DND-41 (cell line): Measurements from ENCODE around the gene MYOD1.
A peak's percentile ranks its signal among the peaks of the same experiment; 100 is the strongest.

Source experiments
- ATAC-seq: fragments of 200-7000 bp; cut with Tn5 transposase; 3 replicates; pipeline ENCODE4 v1.9.1; 2021; ENCODE audit warnings: low read depth; ENCODE audit not compliant: insufficient read depth
- DNase-seq: peaks from one replicate; pipeline ENCODE4 v3.0.0-alpha.2; 2020
- H2AFZ ChIP-seq: 2 replicates; pipeline ENCODE4 v1.6.0; 2012; ENCODE audit warnings: low read depth, low read length
- H3K27ac ChIP-seq: 2 replicates; pipeline ENCODE4 v1.5.1; 2012; ENCODE audit warnings: low read length, inconsistent platforms
- H3K27me3 ChIP-seq: fragments of 200-600 bp; sonication (generic); 2 replicates; pipeline ENCODE4 v1.6.0; 2012; ENCODE audit warnings: low read length, mild to moderate bottlenecking, inconsistent platforms; ENCODE audit not compliant: insufficient read depth, poor library complexity
- H3K36me3 ChIP-seq: 2 replicates; pipeline ENCODE4 v1.5.1; 2012; ENCODE audit warnings: low read length, inconsistent platforms; ENCODE audit not compliant: insufficient read depth
- H3K4me1 ChIP-seq: 2 replicates; pipeline ENCODE4 v1.5.1; 2012; ENCODE audit warnings: mild to moderate bottlenecking, low read length; ENCODE audit not compliant: insufficient read depth
- H3K4me2 ChIP-seq: 2 replicates; pipeline ENCODE4 v1.6.0; 2012; ENCODE audit warnings: mild to moderate bottlenecking, moderate library complexity, low read length, inconsistent platforms; ENCODE audit not compliant: insufficient read depth
- H3K4me3 ChIP-seq, 2 experiments: fragments of 200-600 bp in 1 of 2; shearing (Covaris generic) in 1 of 2; 2 replicates each; pipeline ENCODE4 v1.5.1; 2012 to 2016; ENCODE audit warnings: inconsistent platforms in 2 of 2, low read length in 2 of 2, mild to moderate bottlenecking in 2 of 2, low read depth in 1 of 2, moderate library complexity in 1 of 2
- H3K79me2 ChIP-seq: 2 replicates; pipeline ENCODE4 v1.6.0; 2012; ENCODE audit warnings: low read length, inconsistent platforms; ENCODE audit not compliant: insufficient read depth
- H3K9ac ChIP-seq: 2 replicates; pipeline ENCODE4 v1.6.0; 2012; ENCODE audit warnings: low read depth, mild to moderate bottlenecking, inconsistent platforms, low read length, moderate library complexity
- H3K9me3 ChIP-seq: 2 replicates; pipeline ENCODE4 v1.5.1; 2012; ENCODE audit warnings: low read length, moderate library complexity, mild to moderate bottlenecking, inconsistent platforms; ENCODE audit not compliant: insufficient read depth, severe bottlenecking
- H4K20me1 ChIP-seq: 2 replicates; pipeline ENCODE4 v1.6.0; 2012; ENCODE audit warnings: low read length; ENCODE audit not compliant: insufficient read depth
- CTCF ChIP-seq: IDR thresholded peaks from 2 replicates; pipeline ENCODE4 v1.5.1; 2012; ENCODE audit warnings: borderline replicate concordance, low read length, moderate library complexity, mild to moderate bottlenecking; ENCODE audit not compliant: poor library complexity, severe bottlenecking; ENCODE audit errors: extremely low read depth
- EZH2 ChIP-seq: IDR thresholded peaks from 3 replicates; pipeline ENCODE4 v1.6.1; 2012; ENCODE audit warnings: borderline replicate concordance, low read depth, mild to moderate bottlenecking, moderate library complexity, low read length, inconsistent platforms; ENCODE audit not compliant: severe bottlenecking

MYOD1 gene

DNA sequence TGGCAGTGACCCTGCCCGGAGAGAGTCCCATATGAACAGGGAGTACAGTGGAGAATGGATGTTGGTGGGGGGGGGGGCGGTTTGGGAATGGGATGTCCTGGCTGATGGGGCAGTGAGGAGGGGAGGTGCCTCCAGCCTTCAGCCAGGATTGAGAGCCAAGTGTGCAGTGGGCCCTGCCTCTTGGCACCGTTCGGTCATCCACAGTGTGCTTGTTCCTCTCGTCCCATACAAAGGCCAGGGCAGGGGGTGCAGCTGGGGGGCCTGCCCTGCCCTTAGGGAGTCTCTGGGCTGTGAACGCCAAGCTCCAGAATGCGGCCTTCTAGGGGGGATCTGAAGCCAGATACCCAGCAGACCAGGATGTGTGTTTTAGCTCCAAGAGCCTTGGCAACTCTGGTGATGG lies 49.2 kb downstream of the MYOD1 start:
- Histone ChIP-seq H3K36me3 (no peaks in the 10 kb centered on the region), H3K4me2 (no peak overlapping the region), H4K20me1 (no peaks in the 10 kb centered on the region; the same call in 1 of the 2 replicates), H3K27ac (no peak overlapping the region), H3K9ac (no peak overlapping the region), H3K4me3 (no peak overlapping the region), H3K4me1 (no peaks in the 10 kb centered on the region), H3K79me2 (no peaks in the 10 kb centered on the region), H3K9me3 (no peaks in the 10 kb centered on the region), H3K27me3 (no peaks in the 10 kb centered on the region), H2AFZ (no peak overlapping the region)
- DNase-seq = no peak
- no peak for ATAC-seq
- TF ChIP-seq EZH2 = no peak

DNA sequence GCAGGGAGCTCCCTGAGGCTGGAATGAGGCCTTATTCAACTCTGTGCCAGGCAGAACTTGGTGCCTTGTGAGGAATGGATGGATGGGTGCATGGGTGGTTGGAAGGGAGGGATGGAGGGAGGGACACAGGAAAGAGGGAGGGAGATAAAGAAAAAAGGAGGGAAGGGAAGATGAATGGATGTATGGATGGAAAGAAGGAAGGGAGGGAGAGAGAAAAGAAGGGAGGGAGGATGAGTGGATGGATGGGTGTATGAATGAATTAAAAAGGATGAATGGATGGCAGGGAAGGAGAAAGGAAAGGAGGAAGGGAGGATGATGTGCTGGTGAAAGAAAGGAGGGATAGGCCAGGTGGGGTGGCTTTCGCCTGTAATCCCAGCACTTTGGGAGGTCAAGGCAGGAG lies 49.8 kb downstream of the MYOD1 start:
- Histone ChIP-seq H3K27ac (no peak overlapping the region), H3K79me2 (no peaks in the 10 kb centered on the region), H3K4me1 (no peaks in the 10 kb centered on the region), H4K20me1 (no peaks in the 10 kb centered on the region; the same call in 1 of the 2 replicates), H3K36me3 (no peaks in the 10 kb centered on the region), H3K9ac (no peak overlapping the region), H3K9me3 (no peaks in the 10 kb centered on the region), H3K4me2 (no peak overlapping the region), H2AFZ (no peak overlapping the region), H3K27me3 (no peaks in the 10 kb centered on the region), H3K4me3 (no peak overlapping the region)
- no peak for ATAC-seq
- no peak for DNase-seq
- TF ChIP-seq EZH2 (no peak), CTCF (no peak)

DNA sequence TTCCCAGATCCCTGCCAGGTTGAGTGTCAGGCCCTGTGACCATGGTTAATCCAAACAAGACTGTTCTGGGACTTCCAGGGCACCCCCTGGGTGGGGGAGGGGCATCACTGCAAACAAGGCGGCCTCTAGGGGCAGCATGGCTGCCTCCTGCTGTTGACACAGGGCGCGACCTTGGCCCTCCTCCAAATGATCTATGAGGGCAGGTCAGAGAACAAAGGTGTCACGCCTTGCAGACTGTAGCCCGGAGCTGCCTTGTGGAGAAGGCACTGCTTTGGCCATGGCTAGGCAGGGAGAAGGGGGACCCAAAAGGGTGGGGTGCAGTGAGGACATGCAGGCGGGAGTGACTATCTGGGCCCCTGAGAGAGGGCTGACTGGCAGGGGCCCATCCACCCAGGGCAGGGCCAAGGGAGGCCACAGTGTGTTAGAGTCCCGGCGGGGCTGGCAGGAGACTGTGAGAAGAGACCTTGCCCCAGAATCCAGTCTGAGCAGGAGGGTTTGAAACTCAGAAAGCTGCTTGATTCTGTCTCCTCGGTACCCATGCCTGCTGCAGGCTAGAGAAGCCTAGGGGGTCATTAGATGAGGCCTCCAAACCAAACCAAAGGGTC lies 50.8 kb downstream of the MYOD1 start:
- Histone ChIP-seq H3K9me3 (no peaks in the 10 kb centered on the region), H3K4me3 (no peak overlapping the region), H3K36me3 (no peaks in the 10 kb centered on the region), H3K4me2 (no peak overlapping the region), H4K20me1 (no peaks in the 10 kb centered on the region; the same call in 1 of the 2 replicates), H3K27me3 (no peaks in the 10 kb centered on the region), H3K4me1 (no peaks in the 10 kb centered on the region), H3K79me2 (no peaks in the 10 kb centered on the region), H3K9ac (no peak overlapping the region), H2AFZ (no peak overlapping the region), H3K27ac (no peak overlapping the region)
- ATAC-seq (peak; percentile 38; the same call in 1 of the 3 replicates), DNase-seq (peak; percentile 32)
- peak; percentile 39 for TF ChIP-seq CTCF
- no peak for TF ChIP-seq EZH2

- no peak for ATAC-seq
- H4K20me1 ChIP-seq = no peaks in the 10 kb centered on the region; the same call in 1 of the 2 replicates
- H3K9me3 ChIP-seq = no peaks in the 10 kb centered on the region
- no peak overlapping the region for H2AFZ ChIP-seq
- no peaks in the 10 kb centered on the region for H3K27me3 ChIP-seq
- H3K9ac ChIP-seq = no peak overlapping the region
- no peaks in the 10 kb centered on the region for H3K79me2 ChIP-seq
- no peak overlapping the region for H3K4me3 ChIP-seq
- no peak overlapping the region for H3K27ac ChIP-seq
- no peaks in the 10 kb centered on the region for H3K36me3 ChIP-seq
- no peaks in the 10 kb centered on the region for H3K4me1 ChIP-seq
- H3K4me2 ChIP-seq = no peak overlapping the region
- DNase-seq = no peak
- no peak for TF ChIP-seq EZH2
- TF ChIP-seq CTCF = no peak
Observed at GRCh38 chr11:17770917-17771316, 51.5 kb downstream of the MYOD1 start.
